Right lobe of liver (tissue), 6 donors: ENCODE data around the gene MAML3. TPM values are rescaled to one million over a fixed set of nuclear protein-coding genes. Genes with fewer than 3 reads are reported as not detected.
A peak's percentile ranks its signal among the peaks of the same experiment; 100 is the strongest.

Experiments
- ATAC-seq, 4 donors: fragments of 200-7000 bp; cut with Tn5 transposase; one replicate each; pipeline ENCODE4 v1.9.1; 2020; ENCODE audit warnings: mild to moderate bottlenecking in 4 of 4, moderate library complexity in 4 of 4
- DNase-seq, 3 donors: peaks; one replicate each; pipeline ENCODE4 v3.0.0-alpha.2; 2020
- H3K27ac ChIP-seq, 3 donors: fragments of 200-600 bp; one replicate each; pipeline ENCODE4 v1.8.0; 2022
- H3K27me3 ChIP-seq, 2 donors: fragments of 200-600 bp; one replicate each; pipeline ENCODE4 v1.8.0; 2022
- H3K36me3 ChIP-seq, 4 donors: fragments of 200-600 bp; sonication (generic) in 1 of 4; one replicate each; pipeline versions ENCODE4 v1.5.1 to v1.8.0; 2017 to 2022; ENCODE audit warnings: control low read depth in 1 of 4
- H3K4me1 ChIP-seq, 4 donors: fragments of 200-600 bp; sonication (generic) in 1 of 4; one replicate each; pipeline versions ENCODE4 v1.5.1 to v1.8.0; 2017 to 2022; ENCODE audit warnings: control low read depth in 1 of 4
- H3K4me3 ChIP-seq, 3 donors: fragments of 200-600 bp; one replicate each; pipeline ENCODE4 v1.8.0; 2022
- H3K9me3 ChIP-seq, 4 donors: fragments of 200-600 bp; sonication (generic) in 1 of 4; one replicate each; pipeline versions ENCODE4 v1.5.1 to v1.8.0; 2017 to 2022; ENCODE audit warnings: control low read depth in 1 of 4
- CTCF ChIP-seq, 4 donors: fragments of 200-600 bp in 3 of 4; fragments of 450-650 bp in 1 of 4; IDR thresholded peaks; one replicate each; pipeline versions ENCODE4 v1.5.1 to v1.8.0; 2016 to 2022; ENCODE audit warnings: antibody characterized with exemption in 4 of 4, mild to moderate bottlenecking in 2 of 4
- POLR2A ChIP-seq: fragments of 450-650 bp; IDR thresholded peaks from one replicate; pipeline ENCODE4 v1.6.1; 2017; ENCODE audit warnings: antibody characterized with exemption, mild to moderate bottlenecking
- WGBS: methylation state at CpG from one replicate; pipeline ENCODE4 v1.1.6; 2018; ENCODE audit warnings: low coverage, low lambda C conversion rate; ENCODE audit not compliant: insufficient coverage; ENCODE audit errors: missing lambda C conversion rate; 5-methylcytosine and 5-hydroxymethylcytosine counted together
- intact Hi-C, 2 donors: fragments of 100-400 bp; cut with DNase I; formaldehyde crosslinking; loops; one replicate each; pipeline versions ENCODE4 v1.11.2 to v1.14.1; 2022
- total RNA-seq, 6 experiments: library from RNA; depleted of rRNA in 2 of 6; stranded (reverse); fragments of >200 nt in 2 of 6; fragmentation: NEBNext Ultra II Directional in 3 of 6; extraction: Animal tissue kit (Norgen Biotek cat#: 25700) in 3 of 6; gene quantifications; one replicate each; pipeline versions ENCODE4 v1.1.0 to v1.2.4, GENCODE V29; 2016 to 2023
- donor health status: DM: no; HTN: yes; CAD: no.
- donor health status: DM: no; HTN: no; CAD: no.
- donor health status: DM: no; HTN: no; CAD: no.
- donor health status: DM: no; HTN: yes; CAD: no.
- donor health status: DM: no; HTN: yes; CAD: no.

The MAML3 gene
- total RNA-seq, 6 experiments from 2014 or later, result 2.6 to 7.8 (median 5.0) TPM

- Histone ChIP-seq H3K4me1 (peaks cover 0 to 10% (median under 1%) of the 10 kb centered on the region in 4 donors), H3K27ac (no peak overlapping the region), H3K36me3 (no peaks in the 10 kb centered on the region), H3K4me3 (no peak overlapping the region), H3K27me3 (no peaks in the 10 kb centered on the region), H3K9me3 (no peaks in the 10 kb centered on the region)
- ATAC-seq (peak; percentile 97 to 100 (median 99)), DNase-seq (peak in 2 of 3 donors; percentile 43 to 62)
- WGBS, result 43% methylated on average over 11 of the region's 11 CpGs
- TF ChIP-seq POLR2A, result no peak
- peak; percentile 65 to 83 (median 66) for TF ChIP-seq CTCF (IDR thresholded peaks at IDR 0.05)
- intact Hi-C loops, result no loop called here
Measured at GRCh38 chr4:140012688-140013486, 141.1 kb downstream of the MAML3 start.

GRCh38 chr4:140005699-140006098 is 148.3 kb downstream of the MAML3 start:
- no peaks in the 10 kb centered on the region for H3K36me3 ChIP-seq
- H3K27ac ChIP-seq, result no peak overlapping the region
- no peak overlapping the region for H3K4me3 ChIP-seq
- no peaks in the 10 kb centered on the region for H3K4me1 ChIP-seq
- TF ChIP-seq CTCF (IDR thresholded peaks at IDR 0.05) (no peak), POLR2A (no peak)
- WGBS, result 94% methylated on average over 2 of the region's 4 CpGs
- ATAC-seq (no peak), DNase-seq (no peak)
- H3K9me3 ChIP-seq, result no peaks in the 10 kb centered on the region
- intact Hi-C loops, result no loop called here
- H3K27me3 ChIP-seq, result no peaks in the 10 kb centered on the region

- 28% methylated on average over 2 of the region's 2 CpGs for WGBS
- Histone ChIP-seq H3K4me1 (no peaks in the 10 kb centered on the region), H3K36me3 (no peaks in the 10 kb centered on the region), H3K4me3 (peak overlapping the region in 2 of 3 donors; percentile 12 to 22), H3K27me3 (no peaks in the 10 kb centered on the region), H3K27ac (peak overlapping the region; percentile 1 to 26 (median 17)), H3K9me3 (no peaks in the 10 kb centered on the region)
- TF ChIP-seq CTCF (IDR thresholded peaks at IDR 0.05) (no peak), POLR2A (no peak)
- intact Hi-C loops, result no loop called here
- peak; percentile 37 to 64 (median 48) for ATAC-seq
- no peak for DNase-seq
Measured at GRCh38 chr4:140004922-140005627, 148.9 kb downstream of the MAML3 start.

GRCh38 chr4:140004549-140004895 is 149.5 kb downstream of the MAML3 start:
- DNase-seq, result peak; percentile 57 to 64 (median 61)

More at GRCh38 chr4:140004549-140004895, 149.5 kb downstream of the MAML3 start:
- H3K36me3 ChIP-seq, result no peaks in the 10 kb centered on the region
- no peaks in the 10 kb centered on the region for H3K9me3 ChIP-seq
- ATAC-seq, result peak; percentile 93 to 96 (median 94)
- no peaks in the 10 kb centered on the region for H3K27me3 ChIP-seq
- WGBS, result 10% methylated on average over 7 of the region's 14 CpGs
- H3K4me1 ChIP-seq, result no peaks in the 10 kb centered on the region
- intact Hi-C loops, result no loop called here
- peak overlapping the region; percentile 1 to 26 (median 17) for H3K27ac ChIP-seq
- peak overlapping the region; percentile 12 to 30 (median 22) for H3K4me3 ChIP-seq
- TF ChIP-seq CTCF (IDR thresholded peaks at IDR 0.05) (no peak), POLR2A (no peak)
